Caco-2 (cell line): ENCODE data around the gene BCOR. TPM values are rescaled to one million over a fixed set of nuclear protein-coding genes. Genes with fewer than 3 reads are reported as not detected.

Source experiments
- BruUV-seq: library from RNA; stranded (reverse); fragments of 400-500 nt; replicated peaks from 2 replicates; lab custom pipeline; 2021; lab: Mats Ljungman, UMichigan
- CTCF ChIA-PET: fragments of 300-600 bp; sonication (Branson Sonifier 250); formaldehyde crosslinking; loops from one replicate; lab custom pipeline; 2022; ENCODE audit warnings: antibody characterized with exemption; lab: Charles Lee
- POLR2A ChIA-PET: fragments of 300-600 bp; sonication (Branson Sonifier 250); formaldehyde crosslinking; loops from one replicate; lab custom pipeline; 2022; ENCODE audit warnings: antibody characterized with exemption; lab: Charles Lee
- DNase-seq, 2 experiments: peaks; one replicate each; pipeline versions ENCODE4 v3.0.0 to v3.0.0-alpha.2; 2020 to 2022
- H3K27me3 ChIP-seq: replicated peaks from 2 replicates; pipeline ENCODE4 v1.6.0; 2011; ENCODE audit warnings: low read length; ENCODE audit not compliant: control insufficient read depth, insufficient read depth
- H3K36me3 ChIP-seq: 2 replicates; pipeline ENCODE4 v1.5.1; 2011; ENCODE audit warnings: low read length; ENCODE audit not compliant: control insufficient read depth, insufficient read depth
- H3K4me1 ChIP-seq: fragments of 250-450 bp; sonication (Bioruptor Pico); 2 replicates; pipeline ENCODE4 v1.5.1; 2020; ENCODE audit warnings: mild to moderate bottlenecking
- H3K4me3 ChIP-seq: 2 replicates; pipeline ENCODE4 v1.5.1; 2011; ENCODE audit warnings: low read depth, mild to moderate bottlenecking, control low read depth, low read length
- H3K9me3 ChIP-seq: fragments of 250-450 bp; sonication (Bioruptor Pico); 2 replicates; pipeline ENCODE4 v1.5.1; 2020; ENCODE audit warnings: mild to moderate bottlenecking, moderate library complexity
- H3K27ac Mint-ChIP-seq: one replicate; pipeline ENCODE4 v1.8.0; 2022; ENCODE audit warnings: mixed read lengths; ENCODE audit not compliant: unreplicated experiment
- H3K27me3 Mint-ChIP-seq: one replicate; pipeline ENCODE4 v1.8.0; 2022; ENCODE audit warnings: mixed read lengths; ENCODE audit not compliant: insufficient read depth, unreplicated experiment
- H3K36me3 Mint-ChIP-seq: one replicate; pipeline ENCODE4 v1.8.0; 2022; ENCODE audit warnings: mild to moderate bottlenecking, mixed read lengths; ENCODE audit not compliant: insufficient read depth, unreplicated experiment
- H3K4me1 Mint-ChIP-seq: one replicate; pipeline ENCODE4 v1.8.0; 2022; ENCODE audit warnings: low read depth, mixed read lengths; ENCODE audit not compliant: unreplicated experiment
- H3K4me3 Mint-ChIP-seq: one replicate; pipeline ENCODE4 v1.8.0; 2022; ENCODE audit warnings: mild to moderate bottlenecking, moderate library complexity, mixed read lengths; ENCODE audit not compliant: unreplicated experiment
- H3K9me3 Mint-ChIP-seq: one replicate; pipeline ENCODE4 v1.8.0; 2022; ENCODE audit warnings: mixed read lengths; ENCODE audit not compliant: unreplicated experiment
- intact Hi-C: fragments of 100-400 bp; cut with micrococcal nuclease; formaldehyde crosslinking; loops from one replicate; pipeline ENCODE4 v1.10.0; 2022; ENCODE audit not compliant: unreplicated experiment
- total RNA-seq: library from RNA; stranded (reverse); gene quantifications from 2 replicates; pipeline ENCODE4 v1.2.3, GENCODE V29; 2022
- TF ChIP-seq, protein P1 (sequence below), 2 experiments: fragments of 200-600 bp in 1 of 2; IDR thresholded peaks; 1 replicate in 1 of 2; 2 replicates in 1 of 2; pipeline versions ENCODE4 v1.5.1 to v1.8.0; 2011 to 2022; ENCODE audit warnings: antibody characterized with exemption in 1 of 2, control low read depth in 1 of 2, inconsistent platforms in 1 of 2, low read depth in 1 of 2, low read length in 1 of 2, mild to moderate bottlenecking in 1 of 2, moderate library complexity in 1 of 2; ENCODE audit not compliant: insufficient read depth in 1 of 2, severe bottlenecking in 1 of 2, unreplicated experiment in 1 of 2

The BCOR gene
- total RNA-seq, 1 experiment from 2014 or later, result 16.2 TPM

DNA sequence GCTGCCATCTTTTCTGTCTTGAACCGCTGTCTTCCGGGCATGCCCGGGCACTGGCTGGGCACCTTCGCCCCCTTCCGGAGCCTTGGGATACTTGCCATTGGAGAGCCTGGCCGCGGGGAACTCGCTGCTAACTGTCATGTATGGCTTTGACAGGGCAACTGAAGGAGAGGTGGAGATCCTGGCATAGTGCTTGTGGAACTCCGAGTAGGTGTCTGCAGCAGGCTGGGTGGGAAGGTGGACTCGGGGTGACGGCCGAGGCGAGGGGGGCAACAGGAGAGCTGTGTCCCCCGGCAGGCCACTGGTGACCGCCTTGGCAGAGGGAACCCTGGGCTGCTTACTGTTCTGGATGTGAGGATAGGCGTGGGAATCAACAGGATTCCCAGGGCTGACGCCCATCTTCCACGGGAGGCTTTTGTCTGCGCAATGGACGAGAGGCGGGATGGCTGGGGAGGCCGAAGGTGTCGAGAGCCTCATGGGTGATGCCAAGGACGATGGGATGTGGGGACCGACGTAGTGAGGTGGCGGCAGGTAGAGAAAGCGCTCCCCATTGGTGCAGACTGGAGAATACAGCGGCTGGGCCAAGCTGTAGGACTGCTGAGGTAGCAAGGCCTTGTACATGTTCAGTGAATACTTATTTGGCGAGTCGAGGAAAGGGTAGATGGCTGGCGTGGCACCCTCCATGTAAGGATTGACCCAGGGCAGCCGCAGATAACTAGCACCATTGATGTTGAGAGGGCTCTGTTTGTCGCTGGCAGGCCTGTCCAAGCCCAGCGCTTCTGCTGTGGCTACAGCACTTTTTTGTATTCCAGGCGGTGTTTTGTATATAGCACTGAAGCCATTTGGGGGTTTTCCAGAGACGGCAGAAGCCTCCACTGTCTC is 23.4 kb downstream of the BCOR start:
- no peak for DNase-seq
- Mint-ChIP-seq H3K36me3 (peaks cover 36% of the 10 kb centered on the region), H3K4me3 (no peak overlapping the region), H3K27ac (no peak overlapping the region), H3K4me1 (no peaks in the 10 kb centered on the region), H3K9me3 (no peaks in the 10 kb centered on the region), H3K27me3 (no peaks in the 10 kb centered on the region)
- no peaks in the 10 kb centered on the region for H3K27me3 ChIP-seq
- H3K4me3 ChIP-seq, result no peak overlapping the region
- H3K36me3 ChIP-seq, result no peaks in the 10 kb centered on the region
- intact Hi-C loops, result no loop called here
- no peaks in the 10 kb centered on the region for H3K9me3 ChIP-seq
- no TSS peak for BruUV-seq
- H3K4me1 ChIP-seq, result no peaks in the 10 kb centered on the region
- TF ChIP-seq, protein P1, sequence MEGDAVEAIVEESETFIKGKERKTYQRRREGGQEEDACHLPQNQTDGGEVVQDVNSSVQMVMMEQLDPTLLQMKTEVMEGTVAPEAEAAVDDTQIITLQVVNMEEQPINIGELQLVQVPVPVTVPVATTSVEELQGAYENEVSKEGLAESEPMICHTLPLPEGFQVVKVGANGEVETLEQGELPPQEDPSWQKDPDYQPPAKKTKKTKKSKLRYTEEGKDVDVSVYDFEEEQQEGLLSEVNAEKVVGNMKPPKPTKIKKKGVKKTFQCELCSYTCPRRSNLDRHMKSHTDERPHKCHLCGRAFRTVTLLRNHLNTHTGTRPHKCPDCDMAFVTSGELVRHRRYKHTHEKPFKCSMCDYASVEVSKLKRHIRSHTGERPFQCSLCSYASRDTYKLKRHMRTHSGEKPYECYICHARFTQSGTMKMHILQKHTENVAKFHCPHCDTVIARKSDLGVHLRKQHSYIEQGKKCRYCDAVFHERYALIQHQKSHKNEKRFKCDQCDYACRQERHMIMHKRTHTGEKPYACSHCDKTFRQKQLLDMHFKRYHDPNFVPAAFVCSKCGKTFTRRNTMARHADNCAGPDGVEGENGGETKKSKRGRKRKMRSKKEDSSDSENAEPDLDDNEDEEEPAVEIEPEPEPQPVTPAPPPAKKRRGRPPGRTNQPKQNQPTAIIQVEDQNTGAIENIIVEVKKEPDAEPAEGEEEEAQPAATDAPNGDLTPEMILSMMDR (IDR thresholded peaks at IDR 0.05; ENCODE audit: insufficient read depth in 1 of 2, low read depth in 1 of 2, low read length in 1 of 2, severe bottlenecking in 1 of 2, unreplicated experiment in 1 of 2), result no peak
- POLR2A ChIA-PET, result no interaction called here
- CTCF ChIA-PET, result no interaction called here

DNA sequence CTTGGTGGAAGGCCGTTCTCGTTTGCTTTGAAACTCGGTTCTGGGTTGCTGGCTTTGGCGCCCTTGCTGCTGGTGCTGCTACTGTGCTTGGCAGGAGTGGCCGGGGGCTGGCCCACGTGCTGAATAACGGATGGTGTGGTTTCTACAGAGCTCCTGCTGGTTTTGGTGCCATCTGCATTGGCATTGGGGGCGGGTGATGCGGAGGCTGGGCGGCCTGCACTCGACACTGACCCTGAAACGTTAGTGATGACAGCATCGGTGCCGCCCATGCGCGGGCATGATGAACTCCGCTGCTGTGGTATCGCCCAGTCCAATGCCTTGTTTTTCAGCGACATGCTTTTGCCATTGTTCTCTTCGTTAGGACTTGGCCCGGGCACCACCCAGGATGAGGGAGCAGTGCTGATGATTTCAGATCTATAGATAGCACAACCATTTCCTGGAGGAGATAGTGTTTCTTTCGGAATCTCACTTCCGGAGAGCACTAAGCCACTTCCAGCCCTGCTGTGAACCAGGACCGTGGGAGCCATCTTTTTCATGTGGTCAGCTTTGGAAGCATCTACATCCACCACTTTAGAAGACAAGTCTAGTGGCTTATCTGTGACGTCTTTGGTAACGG is 24.2 kb downstream of the BCOR start:
- H3K4me3 ChIP-seq, result no peak overlapping the region
- Mint-ChIP-seq H3K4me3 (no peak overlapping the region), H3K27ac (no peak overlapping the region), H3K27me3 (no peaks in the 10 kb centered on the region), H3K9me3 (no peaks in the 10 kb centered on the region), H3K36me3 (peaks cover 36% of the 10 kb centered on the region), H3K4me1 (no peaks in the 10 kb centered on the region)
- intact Hi-C loops, result no loop called here
- H3K9me3 ChIP-seq, result no peaks in the 10 kb centered on the region
- TSS peak; percentile 27 for BruUV-seq
- no peaks in the 10 kb centered on the region for H3K27me3 ChIP-seq
- no peaks in the 10 kb centered on the region for H3K36me3 ChIP-seq
- DNase-seq, result no peak
- H3K4me1 ChIP-seq, result no peaks in the 10 kb centered on the region
- CTCF ChIA-PET, result no interaction called here
- POLR2A ChIA-PET, result no interaction called here
- TF ChIP-seq, protein P1 (IDR thresholded peaks at IDR 0.05; ENCODE audit: insufficient read depth in 1 of 2, low read depth in 1 of 2, low read length in 1 of 2, severe bottlenecking in 1 of 2, unreplicated experiment in 1 of 2), result no peak

DNA sequence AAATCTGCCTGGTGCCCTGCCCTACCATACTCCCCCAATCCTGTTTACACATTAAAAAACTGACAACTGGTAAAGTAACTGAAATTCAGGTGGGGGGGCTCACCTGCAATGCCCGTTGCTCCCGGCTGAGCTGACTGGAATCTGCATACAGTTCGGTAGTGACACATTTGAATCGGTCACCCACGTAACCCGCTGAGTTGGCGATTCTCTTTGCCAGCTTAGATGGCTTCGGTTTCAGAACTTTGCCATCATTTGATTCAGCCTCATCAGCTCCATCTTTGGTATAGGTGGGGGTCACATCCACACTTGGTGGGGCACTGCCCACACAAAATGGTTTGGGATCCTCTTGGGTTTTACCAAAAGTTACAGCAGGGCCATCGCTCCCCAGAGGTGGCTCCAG is 25.5 kb downstream of the BCOR start:
- Mint-ChIP-seq H3K36me3 (peaks cover 43% of the 10 kb centered on the region), H3K9me3 (no peaks in the 10 kb centered on the region), H3K27ac (no peak overlapping the region), H3K27me3 (no peaks in the 10 kb centered on the region), H3K4me1 (no peaks in the 10 kb centered on the region), H3K4me3 (no peak overlapping the region)
- H3K27me3 ChIP-seq, result no peaks in the 10 kb centered on the region
- no peaks in the 10 kb centered on the region for H3K36me3 ChIP-seq
- no TSS peak for BruUV-seq
- ChIA-PET CTCF (no interaction called here), POLR2A (no interaction called here)
- no peak for DNase-seq
- no peaks in the 10 kb centered on the region for H3K4me1 ChIP-seq
- TF ChIP-seq, protein P1 (IDR thresholded peaks at IDR 0.05; ENCODE audit: insufficient read depth in 1 of 2, low read depth in 1 of 2, low read length in 1 of 2, severe bottlenecking in 1 of 2, unreplicated experiment in 1 of 2), result no peak
- no peak overlapping the region for H3K4me3 ChIP-seq
- intact Hi-C loops, result no loop called here
- H3K9me3 ChIP-seq, result no peaks in the 10 kb centered on the region
